Peyer's patch (tissue), 4 donors: ENCODE results near the gene BIRC7. TPM values are rescaled to one million over a fixed set of nuclear protein-coding genes. Genes with fewer than 3 reads are reported as not detected.

Source experiments
- DNase-seq, 3 donors: peaks; one replicate each; pipeline ENCODE4 v3.0.0-alpha.2; 2017 to 2019
- H3K27ac ChIP-seq, 4 donors: fragments of 200-600 bp; sonication (generic); one replicate each; pipeline ENCODE4 v1.5.1; 2016 to 2019
- H3K27me3 ChIP-seq, 2 donors: fragments of 200-600 bp; sonication (generic); one replicate each; pipeline ENCODE4 v1.5.1; 2019
- H3K36me3 ChIP-seq, 3 donors: fragments of 200-600 bp; sonication (generic); one replicate each; pipeline ENCODE4 v1.5.1; 2016 to 2019
- H3K4me1 ChIP-seq, 4 donors: fragments of 200-600 bp; sonication (generic); one replicate each; pipeline ENCODE4 v1.5.1; 2016 to 2019
- H3K4me3 ChIP-seq, 4 donors: fragments of 200-600 bp; sonication (generic); 1 replicate in 3 of 4; 2 replicates in 1 of 4; pipeline ENCODE4 v1.5.1; 2016 to 2019; ENCODE audit warnings: mild to moderate bottlenecking in 1 of 4
- H3K9me3 ChIP-seq, 4 donors: fragments of 200-600 bp; sonication (generic); one replicate each; pipeline ENCODE4 v1.5.1; 2016 to 2019; ENCODE audit warnings: mild to moderate bottlenecking in 1 of 4
- POLR2A ChIP-seq, 2 donors: fragments of 450-650 bp; IDR thresholded peaks; one replicate each; pipeline ENCODE4 v1.5.1; 2017; ENCODE audit warnings: antibody characterized with exemption in 2 of 2, mild to moderate bottlenecking in 2 of 2, moderate library complexity in 2 of 2
- total RNA-seq, 4 donors: library from RNA; depleted of rRNA; stranded (reverse); fragments of >200 nt; gene quantifications; one replicate each; pipeline ENCODE4 v1.1.0, GENCODE V29; 2016
- TF ChIP-seq, protein P1 (sequence below), 6 experiments: fragments of 450-650 bp in 4 of 6; fragments of 200-600 bp in 2 of 6; sonication (generic) in 1 of 6; IDR thresholded peaks; one replicate each; pipeline ENCODE4 v1.5.1; 2017 to 2019; ENCODE audit warnings: antibody characterized with exemption in 6 of 6, mild to moderate bottlenecking in 3 of 6, moderate library complexity in 1 of 6

BIRC7 gene
- total RNA-seq, 4 donors from 2014 or later, result not detected

DNA sequence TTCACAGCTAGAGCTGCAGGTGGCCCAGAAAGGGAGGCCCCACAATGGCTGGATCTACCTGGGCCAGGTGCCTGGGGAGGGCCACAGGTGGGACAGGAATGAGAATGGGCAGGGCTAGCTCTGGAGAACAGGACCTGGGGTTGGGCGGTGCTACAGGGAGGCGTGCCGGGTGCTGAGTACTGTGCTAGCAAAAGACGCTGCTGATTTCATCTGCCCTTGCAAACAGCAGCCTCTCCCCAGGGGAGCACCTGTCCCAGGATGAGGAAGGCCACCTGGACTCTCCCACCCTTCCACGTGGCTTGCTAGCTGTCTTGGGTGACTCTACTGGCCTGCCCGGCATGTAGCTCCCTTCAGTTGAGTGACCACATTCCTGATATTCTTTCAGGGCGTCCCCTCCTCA lies 13.2 kb upstream of the BIRC7 start:
- no peak for DNase-seq
- Histone ChIP-seq H3K4me1 (peaks cover 0 to 7% (median 0%) of the 10 kb centered on the region in 4 donors), H3K27me3 (no peaks in the 10 kb centered on the region), H3K9me3 (no peaks in the 10 kb centered on the region), H3K4me3 (no peak overlapping the region), H3K27ac (no peak overlapping the region), H3K36me3 (no peaks in the 10 kb centered on the region)
- TF ChIP-seq POLR2A (IDR thresholded peaks at IDR 0.05), result no peak
- TF ChIP-seq, protein P1, sequence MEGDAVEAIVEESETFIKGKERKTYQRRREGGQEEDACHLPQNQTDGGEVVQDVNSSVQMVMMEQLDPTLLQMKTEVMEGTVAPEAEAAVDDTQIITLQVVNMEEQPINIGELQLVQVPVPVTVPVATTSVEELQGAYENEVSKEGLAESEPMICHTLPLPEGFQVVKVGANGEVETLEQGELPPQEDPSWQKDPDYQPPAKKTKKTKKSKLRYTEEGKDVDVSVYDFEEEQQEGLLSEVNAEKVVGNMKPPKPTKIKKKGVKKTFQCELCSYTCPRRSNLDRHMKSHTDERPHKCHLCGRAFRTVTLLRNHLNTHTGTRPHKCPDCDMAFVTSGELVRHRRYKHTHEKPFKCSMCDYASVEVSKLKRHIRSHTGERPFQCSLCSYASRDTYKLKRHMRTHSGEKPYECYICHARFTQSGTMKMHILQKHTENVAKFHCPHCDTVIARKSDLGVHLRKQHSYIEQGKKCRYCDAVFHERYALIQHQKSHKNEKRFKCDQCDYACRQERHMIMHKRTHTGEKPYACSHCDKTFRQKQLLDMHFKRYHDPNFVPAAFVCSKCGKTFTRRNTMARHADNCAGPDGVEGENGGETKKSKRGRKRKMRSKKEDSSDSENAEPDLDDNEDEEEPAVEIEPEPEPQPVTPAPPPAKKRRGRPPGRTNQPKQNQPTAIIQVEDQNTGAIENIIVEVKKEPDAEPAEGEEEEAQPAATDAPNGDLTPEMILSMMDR (IDR thresholded peaks at IDR 0.05), result no peak

DNA sequence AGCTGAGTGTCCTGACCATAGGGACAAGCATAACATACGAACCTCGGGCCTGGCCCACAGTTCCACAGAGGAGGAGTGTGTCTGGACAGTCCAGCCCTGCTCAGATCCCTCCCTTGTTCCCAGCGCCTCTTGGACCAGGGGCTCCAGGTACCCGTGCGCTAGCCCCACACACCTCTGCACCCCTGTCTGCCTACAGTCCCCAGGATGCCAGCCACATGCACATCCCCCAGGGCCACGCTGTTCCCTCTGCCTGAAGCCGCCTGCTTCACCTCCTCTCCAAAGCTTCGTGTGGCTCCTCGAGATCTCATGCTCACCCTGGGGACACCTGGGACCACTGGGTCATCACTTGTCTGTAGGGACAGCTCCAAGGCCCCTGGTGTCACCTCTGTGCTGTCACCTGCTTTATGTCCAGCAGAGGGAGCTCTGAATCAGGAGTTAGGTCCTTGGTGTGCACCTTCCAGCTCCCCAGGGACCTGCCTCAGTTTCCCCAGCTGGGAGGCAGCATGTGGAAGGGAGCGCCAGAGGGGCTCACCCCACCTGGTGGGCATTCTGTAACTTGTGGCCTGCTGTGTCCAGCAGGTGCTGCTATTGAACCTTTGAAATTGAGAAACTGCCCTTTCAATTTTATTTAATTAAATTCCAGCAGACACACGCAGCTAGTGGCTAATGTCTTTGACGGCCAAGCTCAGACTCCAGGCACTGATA lies 12.4 kb upstream of the BIRC7 start:
- Histone ChIP-seq H3K9me3 (no peaks in the 10 kb centered on the region), H3K4me3 (no peak overlapping the region), H3K27me3 (no peaks in the 10 kb centered on the region), H3K36me3 (no peaks in the 10 kb centered on the region), H3K4me1 (peaks cover 0 to 7% (median 0%) of the 10 kb centered on the region in 4 donors), H3K27ac (no peak overlapping the region)
- TF ChIP-seq, protein P1 (IDR thresholded peaks at IDR 0.05), result peak; percentile 35 to 69 (median 58)
- TF ChIP-seq POLR2A (IDR thresholded peaks at IDR 0.05), result no peak
- DNase-seq, result peak in 2 of 3 donors; percentile 43 to 68

DNA sequence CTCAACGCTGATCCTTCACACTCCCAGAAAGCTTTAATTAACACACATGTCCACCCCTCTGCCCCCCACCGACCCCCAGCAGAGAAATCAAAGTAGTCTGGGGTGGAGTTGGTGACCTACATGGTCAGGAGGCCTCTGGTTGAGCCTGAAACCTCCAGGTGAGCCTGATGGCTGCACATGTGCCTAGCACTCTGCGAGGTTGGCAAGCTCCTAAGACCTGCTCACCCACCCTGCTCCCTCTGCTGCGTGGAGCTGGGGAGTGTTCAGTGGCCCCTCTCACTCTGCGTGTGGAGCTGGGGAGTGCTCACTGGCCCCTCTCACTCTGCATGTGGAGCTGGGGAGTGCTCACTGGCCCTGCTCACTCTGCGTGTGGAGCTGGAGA lies 11.9 kb upstream of the BIRC7 start:
- Histone ChIP-seq H3K4me3 (no peak overlapping the region), H3K9me3 (no peaks in the 10 kb centered on the region), H3K27ac (no peak overlapping the region), H3K36me3 (no peaks in the 10 kb centered on the region), H3K27me3 (no peaks in the 10 kb centered on the region), H3K4me1 (peaks cover 0 to 7% (median 0%) of the 10 kb centered on the region in 4 donors)
- DNase-seq, result no peak
- TF ChIP-seq, protein P1 (IDR thresholded peaks at IDR 0.05), result no peak

DNA sequence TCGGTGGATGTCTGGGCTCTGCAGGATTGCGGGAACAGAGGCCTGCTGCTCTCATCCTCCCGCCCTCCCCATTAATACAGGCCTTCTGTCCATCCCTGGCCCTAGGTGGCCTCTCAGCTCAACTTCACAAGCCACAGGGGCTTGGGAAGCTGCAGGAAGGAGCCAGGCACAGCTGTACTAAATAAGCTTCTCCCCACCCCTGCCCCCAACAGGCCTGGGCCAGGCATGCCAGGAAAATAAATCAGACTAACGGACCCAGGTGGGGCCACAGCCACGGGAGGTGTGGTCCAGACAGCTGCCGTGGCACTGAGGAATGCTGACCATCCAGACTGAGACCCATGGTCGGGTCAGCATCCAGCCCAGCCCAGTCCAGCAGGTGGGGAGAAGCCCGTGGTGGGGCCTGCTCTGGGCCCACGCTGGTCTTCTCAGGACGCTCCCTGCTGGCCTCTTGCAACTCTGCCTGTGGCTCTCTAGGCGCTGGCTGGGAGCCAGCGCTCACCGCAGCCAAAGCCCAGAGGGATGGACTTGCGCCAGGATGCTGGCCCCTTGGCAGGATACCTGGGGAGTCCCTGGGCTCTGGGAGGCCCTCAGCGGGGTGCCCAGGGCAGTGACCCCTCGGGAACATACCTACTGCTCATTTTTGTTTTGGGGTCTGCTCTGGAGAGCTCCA lies 11.2 kb upstream of the BIRC7 start:
- Histone ChIP-seq H3K4me3 (no peak overlapping the region), H3K27ac (no peak overlapping the region), H3K36me3 (no peaks in the 10 kb centered on the region), H3K9me3 (no peaks in the 10 kb centered on the region), H3K27me3 (no peaks in the 10 kb centered on the region), H3K4me1 (peaks cover 0 to 7% (median 0%) of the 10 kb centered on the region in 4 donors)
- DNase-seq, result no peak
- no peak for TF ChIP-seq POLR2A (IDR thresholded peaks at IDR 0.05)
- TF ChIP-seq, protein P1 (IDR thresholded peaks at IDR 0.05), result no peak

DNA sequence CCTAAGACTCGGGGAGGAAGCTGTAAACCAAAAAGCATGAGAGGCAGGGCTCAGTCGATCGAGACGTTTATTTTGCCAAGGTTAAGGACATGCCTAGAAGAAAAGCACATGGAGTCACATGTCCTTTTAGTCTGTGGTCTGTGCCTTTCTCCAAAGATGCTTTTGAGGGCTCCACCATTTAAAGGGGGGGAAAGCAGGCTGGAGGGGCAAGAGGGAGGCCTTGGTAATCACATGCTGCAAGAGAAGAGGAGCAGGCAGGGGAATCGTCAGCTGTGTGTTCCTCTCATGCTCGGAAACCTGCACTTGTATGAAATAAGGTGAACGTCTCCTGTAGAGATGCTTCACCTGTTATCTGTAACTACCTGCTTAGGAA lies 10.6 kb upstream of the BIRC7 start:
- H3K4me1 ChIP-seq, result peaks cover 0 to 7% (median 0%) of the 10 kb centered on the region in 4 donors
- H3K4me3 ChIP-seq, result no peak overlapping the region
- H3K27ac ChIP-seq, result no peak overlapping the region
- no peaks in the 10 kb centered on the region for H3K27me3 ChIP-seq
- DNase-seq, result no peak
- H3K36me3 ChIP-seq, result no peaks in the 10 kb centered on the region
- TF ChIP-seq, protein P1 (IDR thresholded peaks at IDR 0.05), result no peak
- no peak for TF ChIP-seq POLR2A (IDR thresholded peaks at IDR 0.05)
- no peaks in the 10 kb centered on the region for H3K9me3 ChIP-seq
